22Rv1 (cell line): ENCODE measurements around the gene CCL18.

Experiments
- CTCF ChIP-seq: fragments of 450-650 bp; IDR thresholded peaks from 2 replicates; pipeline ENCODE4 v1.5.1; 2017; ENCODE audit warnings: mild to moderate bottlenecking
- ZFX ChIP-seq: fragments of 450-650 bp; IDR thresholded peaks from 2 replicates; pipeline ENCODE4 v1.6.1; 2017; ENCODE audit warnings: antibody characterized with exemption, borderline replicate concordance

- no peak for TF ChIP-seq ZFX
- TF ChIP-seq CTCF = no peak
Observed at GRCh38 chr17:36094232-36094631, 30.2 kb downstream of the CCL18 start.
